Measurements from ENCODE around the gene ZMIZ1. TPM values are rescaled to one million over a fixed set of nuclear protein-coding genes. Genes with fewer than 3 reads are reported as not detected.

ZMIZ1 gene
- total and polyA plus RNA-seq, 9 donors = 16.3 to 55.7 (median 38.1) TPM

DNA sequence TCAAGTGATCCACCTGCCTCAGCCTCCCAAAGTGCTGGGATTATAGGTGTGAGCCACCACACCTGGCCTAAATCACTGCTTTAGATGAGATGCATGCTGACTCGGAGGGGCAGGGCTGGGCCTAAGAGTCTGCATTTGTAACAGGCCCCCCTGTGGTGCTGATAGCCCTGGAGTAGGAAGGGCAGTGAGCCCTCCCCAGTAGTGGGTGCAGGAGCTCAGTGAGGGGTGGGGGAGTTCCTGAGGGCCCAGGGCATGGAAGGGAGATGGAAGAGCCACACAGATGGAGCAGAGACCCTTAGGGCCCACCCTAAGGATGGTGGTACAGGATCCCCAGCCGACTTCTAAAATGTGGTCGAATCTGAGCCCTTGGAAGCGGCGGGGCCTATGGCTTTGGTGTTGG, 146.8 kb downstream of the ZMIZ1 start:
- no peaks in the 10 kb centered on the region for H3K9me3 ChIP-seq (replicated peaks; ENCODE audit: control insufficient read depth, low read depth, low read length)
- 90% methylated on average over 5 of the region's 5 CpGs for WGBS (ENCODE audit: insufficient coverage)

DNA sequence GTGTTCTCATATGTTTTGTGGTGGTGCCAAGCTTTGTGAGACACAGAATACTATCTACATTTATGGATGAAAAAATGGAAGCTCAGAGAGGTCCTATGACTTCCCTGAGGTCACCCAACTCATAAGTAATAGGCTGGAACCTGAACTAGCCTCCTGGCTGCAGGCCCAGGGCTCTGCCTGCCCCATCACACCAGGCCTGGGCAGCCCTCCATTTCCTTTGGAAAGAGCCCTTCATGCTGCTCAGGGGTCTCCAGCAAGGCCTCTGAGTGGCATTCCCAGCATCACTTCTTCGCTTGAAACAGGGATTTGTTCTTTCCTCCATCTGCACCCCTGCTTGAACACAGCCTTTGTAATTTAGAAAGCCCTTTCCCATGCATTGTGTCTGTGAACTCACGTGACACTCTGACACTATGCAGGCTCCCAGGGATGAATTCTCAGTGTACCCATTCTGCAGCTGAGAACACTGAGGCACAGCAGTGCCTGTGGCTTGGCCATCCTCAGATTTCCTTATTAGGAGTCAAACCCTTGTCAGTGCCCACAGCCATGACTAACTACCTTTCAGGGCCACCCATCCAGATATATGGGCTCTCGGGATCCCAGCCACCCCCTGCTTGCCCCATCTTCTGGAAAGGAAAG, 150.7 kb downstream of the ZMIZ1 start:
- H3K4me1 ChIP-seq (ENCODE audit: control insufficient read depth, insufficient read depth, low read length) = peaks cover 46% of the 10 kb centered on the region
- no peak overlapping the region for H3K27ac ChIP-seq (ENCODE audit: low read length)
- no peak overlapping the region for H3K4me3 ChIP-seq (ENCODE audit: low read length)
- DNase-seq = no peak
- H3K9me3 ChIP-seq (replicated peaks; ENCODE audit: control insufficient read depth, low read depth, low read length) = no peaks in the 10 kb centered on the region
- H3K36me3 ChIP-seq (ENCODE audit: control insufficient read depth, insufficient read depth, low read length) = peaks cover 34% of the 10 kb centered on the region
- H3K27me3 ChIP-seq (ENCODE audit: control insufficient read depth, insufficient read depth, low read length) = no peaks in the 10 kb centered on the region
- WGBS (ENCODE audit: insufficient coverage) = 76% methylated on average over 2 of the region's 3 CpGs

More for the DNA sequence above, 146.8 kb downstream of the ZMIZ1 start:
- Histone ChIP-seq H3K36me3 (ENCODE audit: control insufficient read depth, insufficient read depth, low read length) (peaks cover 47% of the 10 kb centered on the region), H3K27me3 (ENCODE audit: control insufficient read depth, insufficient read depth, low read length) (no peaks in the 10 kb centered on the region), H3K4me3 (ENCODE audit: low read length) (no peak overlapping the region), H3K4me1 (ENCODE audit: control insufficient read depth, insufficient read depth, low read length) (peaks cover 7% of the 10 kb centered on the region), H3K27ac (ENCODE audit: low read length) (no peak overlapping the region)
- DNase-seq = no peak

DNA sequence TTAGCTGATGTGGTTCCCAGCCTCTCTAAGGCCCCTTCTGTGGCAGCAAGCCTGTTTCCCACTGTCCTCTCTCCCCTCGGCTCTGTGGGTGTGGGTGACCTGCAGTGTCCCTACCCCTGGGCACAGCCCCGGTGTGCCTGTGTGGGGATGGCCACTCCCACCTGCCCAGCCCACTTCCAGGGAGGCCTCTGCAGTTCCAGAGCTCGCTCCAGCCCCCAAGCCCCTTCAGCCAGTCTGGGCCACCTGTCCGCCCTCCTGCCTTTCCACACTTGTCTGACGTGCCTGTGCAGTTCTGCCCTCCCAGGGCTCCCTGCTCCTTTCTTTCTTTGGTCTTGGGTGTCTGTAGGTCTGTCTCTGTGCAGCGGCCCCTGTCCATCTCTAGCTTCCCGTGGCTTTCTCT, 151.5 kb downstream of the ZMIZ1 start:
- Histone ChIP-seq H3K4me1 (ENCODE audit: control insufficient read depth, insufficient read depth, low read length) (peaks cover 50% of the 10 kb centered on the region), H3K9me3 (replicated peaks; ENCODE audit: control insufficient read depth, low read depth, low read length) (no peaks in the 10 kb centered on the region), H3K4me3 (ENCODE audit: low read length) (no peak overlapping the region), H3K27ac (ENCODE audit: low read length) (peak overlapping the region; percentile 37), H3K36me3 (ENCODE audit: control insufficient read depth, insufficient read depth, low read length) (peaks cover 40% of the 10 kb centered on the region), H3K27me3 (ENCODE audit: control insufficient read depth, insufficient read depth, low read length) (no peaks in the 10 kb centered on the region)
- 37% methylated on average over 2 of the region's 7 CpGs for WGBS (ENCODE audit: insufficient coverage)
- DNase-seq = no peak

DNA sequence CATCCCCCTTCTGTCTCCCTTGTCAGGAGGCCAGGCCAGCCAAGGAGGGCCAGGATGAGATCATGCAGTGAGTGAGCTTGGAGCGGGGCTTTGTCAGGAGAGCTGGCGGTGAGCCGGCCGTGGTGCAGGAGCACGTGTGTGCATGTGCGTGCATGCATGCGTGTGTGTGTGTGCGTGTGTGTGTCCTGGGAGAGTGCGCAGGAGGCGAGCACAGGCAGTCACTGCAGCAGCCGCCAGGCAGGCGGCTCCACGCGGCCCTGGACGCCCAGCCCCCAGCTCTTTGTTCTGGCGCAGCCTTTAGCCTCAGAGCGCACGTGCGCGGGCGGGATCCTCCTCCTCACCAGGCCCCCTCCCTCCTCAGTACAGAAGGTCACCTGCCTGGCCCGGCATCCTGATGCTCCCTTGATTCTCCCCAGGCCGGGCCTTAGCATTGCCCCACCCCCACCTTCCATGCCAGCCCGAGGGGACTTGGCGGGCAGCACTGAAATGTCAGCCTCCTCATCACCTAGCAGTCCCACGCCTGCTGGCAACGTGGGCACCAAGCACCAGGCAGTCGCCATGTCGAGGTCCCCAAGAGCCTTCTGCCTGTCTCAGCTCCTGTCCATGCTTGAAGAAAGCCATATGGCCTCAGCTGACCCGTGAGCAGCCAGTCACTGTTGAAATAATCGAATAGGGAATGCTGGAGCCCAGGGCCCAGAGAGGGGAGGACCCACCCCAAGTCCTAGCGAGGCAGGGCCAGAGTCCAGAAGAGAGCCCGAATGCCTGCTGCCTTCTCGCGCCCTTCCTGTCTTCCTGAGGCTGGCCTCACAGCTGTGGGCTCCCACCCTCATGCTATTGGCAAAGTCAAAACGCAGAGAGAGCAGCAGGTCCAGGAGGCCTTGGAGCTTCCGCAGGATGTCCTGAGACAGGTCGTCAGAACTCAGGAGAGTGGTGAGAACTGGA, 152.6 kb downstream of the ZMIZ1 start:
- no peaks in the 10 kb centered on the region for H3K9me3 ChIP-seq (replicated peaks; ENCODE audit: control insufficient read depth, low read depth, low read length)
- H3K4me1 ChIP-seq (ENCODE audit: control insufficient read depth, insufficient read depth, low read length) = peaks cover 50% of the 10 kb centered on the region
- H3K27ac ChIP-seq (ENCODE audit: low read length) = peak overlapping the region; percentile 83
- H3K36me3 ChIP-seq (ENCODE audit: control insufficient read depth, insufficient read depth, low read length) = peaks cover 37% of the 10 kb centered on the region
- DNase-seq = peak; percentile 96
- WGBS (ENCODE audit: insufficient coverage) = 17% methylated on average over 36 of the region's 38 CpGs
- no peaks in the 10 kb centered on the region for H3K27me3 ChIP-seq (ENCODE audit: control insufficient read depth, insufficient read depth, low read length)
- H3K4me3 ChIP-seq (ENCODE audit: low read length) = no peak overlapping the region

DNA sequence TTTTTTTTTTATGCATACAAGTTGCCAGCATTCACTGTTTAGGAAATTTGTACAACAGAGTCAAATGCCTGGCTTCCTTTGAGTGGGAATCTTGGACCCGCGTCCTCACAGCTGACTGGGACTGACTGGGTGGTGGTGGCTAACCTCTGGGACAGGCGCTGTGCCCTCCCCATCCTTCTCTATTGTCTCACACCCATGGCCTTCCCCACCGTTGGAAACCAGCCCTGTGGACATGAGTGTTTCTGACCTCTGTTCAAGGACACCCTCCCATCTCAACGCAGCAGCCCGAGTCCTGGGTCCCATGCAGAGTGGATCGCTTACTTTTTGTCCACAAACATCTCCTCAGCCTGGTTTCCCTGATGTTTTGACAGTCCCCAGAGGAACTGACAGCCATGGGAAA, 153.4 kb downstream of the ZMIZ1 start:
- Histone ChIP-seq H3K9me3 (replicated peaks; ENCODE audit: control insufficient read depth, low read depth, low read length) (no peaks in the 10 kb centered on the region), H3K36me3 (ENCODE audit: control insufficient read depth, insufficient read depth, low read length) (peaks cover 39% of the 10 kb centered on the region), H3K27ac (ENCODE audit: low read length) (peak overlapping the region; percentile 83), H3K27me3 (ENCODE audit: control insufficient read depth, insufficient read depth, low read length) (no peaks in the 10 kb centered on the region), H3K4me3 (ENCODE audit: low read length) (no peak overlapping the region), H3K4me1 (ENCODE audit: control insufficient read depth, insufficient read depth, low read length) (peaks cover 50% of the 10 kb centered on the region)
- DNase-seq = no peak
- 77% methylated on average over 4 of the region's 7 CpGs for WGBS (ENCODE audit: insufficient coverage)

DNA sequence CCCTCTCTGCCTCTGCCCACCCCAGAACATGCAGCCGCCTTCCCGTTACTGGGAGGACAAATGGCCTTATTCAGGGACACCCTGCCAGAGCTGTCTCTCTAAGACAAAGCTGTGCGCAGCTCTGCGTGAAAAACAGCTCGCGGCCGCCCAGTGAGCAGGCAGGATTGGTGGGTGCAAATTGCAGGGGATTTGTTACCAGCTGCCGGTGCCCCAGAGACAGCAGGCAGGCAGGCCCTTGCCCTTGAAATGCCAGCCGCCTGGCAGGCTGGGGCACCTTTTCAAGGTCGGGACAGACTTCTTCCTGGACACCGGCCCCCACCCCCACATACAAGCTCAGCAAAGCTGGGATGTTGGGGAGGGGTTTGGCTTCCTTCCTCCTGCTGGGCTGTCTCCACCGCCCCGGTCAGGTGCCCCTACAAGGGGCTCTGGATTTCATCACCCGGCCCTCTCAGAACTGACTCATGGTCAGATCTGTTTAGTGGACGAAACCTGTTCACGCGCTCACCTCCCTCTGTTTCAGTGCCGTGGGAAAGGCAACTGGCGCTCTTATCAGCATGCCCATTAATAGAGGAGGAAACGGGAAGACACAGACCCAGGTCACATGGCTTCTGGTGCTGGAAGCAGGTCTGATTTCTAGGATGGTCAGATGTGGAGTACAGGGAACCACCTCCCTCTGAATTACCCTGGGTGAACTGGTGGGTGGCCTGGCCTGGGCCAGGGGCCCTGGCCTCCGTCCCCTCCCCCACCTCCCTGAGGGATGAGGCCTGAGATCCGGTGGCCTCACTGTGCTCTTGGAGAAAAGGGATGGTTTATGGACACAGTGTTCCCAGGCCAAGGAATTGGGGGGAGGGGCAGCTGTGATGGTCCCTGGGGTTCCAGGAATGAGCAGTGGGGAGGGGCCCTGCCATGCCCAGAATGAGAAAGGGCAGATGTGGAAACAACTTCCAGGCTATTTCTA, 154.6 kb downstream of the ZMIZ1 start:
- peak; percentile 55 for DNase-seq
- Histone ChIP-seq H3K27ac (ENCODE audit: low read length) (peak overlapping the region; percentile 38), H3K9me3 (replicated peaks; ENCODE audit: control insufficient read depth, low read depth, low read length) (no peaks in the 10 kb centered on the region), H3K4me3 (ENCODE audit: low read length) (no peak overlapping the region), H3K27me3 (ENCODE audit: control insufficient read depth, insufficient read depth, low read length) (no peaks in the 10 kb centered on the region), H3K36me3 (ENCODE audit: control insufficient read depth, insufficient read depth, low read length) (peaks cover 34% of the 10 kb centered on the region), H3K4me1 (ENCODE audit: control insufficient read depth, insufficient read depth, low read length) (peaks cover 52% of the 10 kb centered on the region)
- WGBS (ENCODE audit: insufficient coverage) = 47% methylated on average over 12 of the region's 22 CpGs

DNA sequence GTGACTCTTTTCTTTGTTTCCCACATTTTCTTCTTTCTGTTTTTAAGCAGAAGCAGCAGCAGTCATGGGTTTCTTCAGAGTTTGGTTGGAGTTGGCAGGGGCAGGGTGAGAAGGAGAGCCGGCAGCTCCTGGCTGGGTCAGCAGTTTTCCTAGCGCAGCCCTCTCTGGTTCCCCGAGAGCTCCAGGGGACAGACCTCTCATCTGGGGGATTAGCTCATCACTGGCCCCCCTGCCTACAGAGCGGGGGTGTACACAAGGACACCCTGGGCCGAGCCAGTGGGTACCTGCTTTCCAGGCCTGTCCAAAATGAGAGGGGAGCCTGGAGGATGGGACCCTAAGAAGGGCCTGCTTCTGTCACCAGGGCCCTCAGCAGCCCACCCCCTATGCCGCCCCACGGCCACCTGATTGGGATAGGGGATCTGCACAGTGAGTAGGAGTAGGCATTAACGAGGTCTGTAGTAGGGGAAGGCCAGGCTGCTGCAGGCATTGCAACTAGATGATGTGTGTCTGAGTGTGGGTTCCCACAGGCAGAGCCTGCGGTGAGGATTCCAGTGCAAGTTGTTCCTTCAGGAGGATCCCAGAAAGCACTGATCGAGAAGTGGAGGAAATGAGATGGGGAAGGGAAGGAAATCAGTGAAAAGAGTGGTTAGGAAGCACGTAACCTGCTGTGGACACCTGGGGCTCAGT, 155.6 kb downstream of the ZMIZ1 start:
- H3K27ac ChIP-seq (ENCODE audit: low read length) = peak overlapping the region; percentile 15
- WGBS (ENCODE audit: insufficient coverage) = 74% methylated on average over 9 of the region's 11 CpGs
- peaks cover 62% of the 10 kb centered on the region for H3K4me1 ChIP-seq (ENCODE audit: control insufficient read depth, insufficient read depth, low read length)

DNA sequence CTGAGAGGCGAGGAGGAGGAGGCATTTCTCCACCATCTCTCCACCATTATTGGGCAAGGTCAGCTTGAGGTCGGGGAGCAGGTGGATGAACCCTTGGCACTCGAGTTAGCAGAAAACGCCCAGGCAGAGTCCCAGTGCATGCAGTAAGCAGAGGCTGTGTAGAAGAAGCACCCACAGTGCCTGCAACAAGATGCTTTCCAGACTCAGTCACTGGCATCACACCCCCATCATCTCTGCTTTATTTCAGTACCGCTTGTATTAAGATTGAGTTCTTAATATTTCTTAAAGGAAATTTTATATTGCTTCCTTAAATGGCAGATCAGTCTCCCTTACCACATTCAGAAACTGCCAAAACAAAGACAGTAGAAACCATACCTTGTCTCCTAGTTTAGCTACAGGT, 156.2 kb downstream of the ZMIZ1 start:
- Histone ChIP-seq H3K4me3 (ENCODE audit: low read length) (no peak overlapping the region), H3K4me1 (ENCODE audit: control insufficient read depth, insufficient read depth, low read length) (peaks cover 65% of the 10 kb centered on the region), H3K9me3 (replicated peaks; ENCODE audit: control insufficient read depth, low read depth, low read length) (no peaks in the 10 kb centered on the region), H3K36me3 (ENCODE audit: control insufficient read depth, insufficient read depth, low read length) (peaks cover 37% of the 10 kb centered on the region), H3K27me3 (ENCODE audit: control insufficient read depth, insufficient read depth, low read length) (no peaks in the 10 kb centered on the region), H3K27ac (ENCODE audit: low read length) (no peak overlapping the region)
- WGBS (ENCODE audit: insufficient coverage) = 68% methylated on average over 3 of the region's 5 CpGs
- DNase-seq = no peak

More for the DNA sequence above, 155.6 kb downstream of the ZMIZ1 start:
- DNase-seq = no peak
- H3K9me3 ChIP-seq (replicated peaks; ENCODE audit: control insufficient read depth, low read depth, low read length) = no peaks in the 10 kb centered on the region
- peaks cover 37% of the 10 kb centered on the region for H3K36me3 ChIP-seq (ENCODE audit: control insufficient read depth, insufficient read depth, low read length)
- H3K4me3 ChIP-seq (ENCODE audit: low read length) = no peak overlapping the region
- H3K27me3 ChIP-seq (ENCODE audit: control insufficient read depth, insufficient read depth, low read length) = no peaks in the 10 kb centered on the region

DNA sequence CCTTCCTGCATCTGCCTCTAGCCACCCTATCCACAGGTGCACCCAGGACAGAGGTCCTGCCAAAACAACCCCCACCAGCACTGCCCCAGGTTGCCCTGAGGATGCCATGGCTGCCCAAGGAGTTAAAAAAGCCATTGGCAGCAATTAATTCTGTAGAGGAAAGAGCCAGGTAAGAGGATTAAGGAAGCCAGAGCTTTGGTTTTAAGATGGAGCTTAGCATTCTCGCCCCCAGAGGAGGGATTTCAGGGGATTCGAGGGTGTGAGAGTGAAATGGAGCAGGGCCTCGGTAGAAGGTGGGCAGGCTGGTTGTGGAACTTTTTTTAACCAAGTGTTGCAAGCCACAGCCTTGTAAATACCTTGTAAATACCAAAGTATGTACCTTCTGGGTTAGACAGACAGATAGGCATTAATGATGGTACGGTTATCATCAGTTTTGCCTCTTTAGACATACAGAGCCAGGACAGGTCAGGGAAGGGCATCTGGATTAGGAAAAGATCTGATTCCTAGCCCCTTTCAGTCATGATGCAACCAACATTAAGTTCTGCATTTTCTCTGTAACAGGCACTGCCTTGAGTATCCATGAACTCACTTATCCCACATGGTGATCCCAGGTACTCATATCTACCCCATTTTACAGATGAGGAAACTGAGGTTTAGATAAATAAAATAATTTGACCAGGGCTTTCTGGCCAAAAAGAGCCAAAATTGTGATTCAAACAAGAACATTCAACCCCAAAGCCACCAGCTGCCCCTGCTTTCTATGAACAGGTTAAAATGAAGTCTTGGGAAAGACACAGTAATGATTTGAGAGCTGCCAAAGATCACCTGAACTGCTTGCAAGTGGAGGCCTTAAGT, 157.9 kb downstream of the ZMIZ1 start:
- DNase-seq = no peak
- WGBS (ENCODE audit: insufficient coverage) = 100% methylated on average over 2 of the region's 4 CpGs
- H3K27ac ChIP-seq (ENCODE audit: low read length) = no peak overlapping the region
- H3K4me3 ChIP-seq (ENCODE audit: low read length) = no peak overlapping the region
- H3K36me3 ChIP-seq (ENCODE audit: control insufficient read depth, insufficient read depth, low read length) = peaks cover 41% of the 10 kb centered on the region
- H3K9me3 ChIP-seq (replicated peaks; ENCODE audit: control insufficient read depth, low read depth, low read length) = no peaks in the 10 kb centered on the region
- H3K4me1 ChIP-seq (ENCODE audit: control insufficient read depth, insufficient read depth, low read length) = peaks cover 59% of the 10 kb centered on the region
- H3K27me3 ChIP-seq (ENCODE audit: control insufficient read depth, insufficient read depth, low read length) = no peaks in the 10 kb centered on the region
